ENCODE measurements around the gene USP35. TPM values are rescaled to one million over a fixed set of nuclear protein-coding genes. Genes with fewer than 3 reads are reported as not detected.

Gene USP35
- total and polyA plus RNA-seq, 7 donors = 1.2 to 23.3 (median 6.7) TPM

DNA sequence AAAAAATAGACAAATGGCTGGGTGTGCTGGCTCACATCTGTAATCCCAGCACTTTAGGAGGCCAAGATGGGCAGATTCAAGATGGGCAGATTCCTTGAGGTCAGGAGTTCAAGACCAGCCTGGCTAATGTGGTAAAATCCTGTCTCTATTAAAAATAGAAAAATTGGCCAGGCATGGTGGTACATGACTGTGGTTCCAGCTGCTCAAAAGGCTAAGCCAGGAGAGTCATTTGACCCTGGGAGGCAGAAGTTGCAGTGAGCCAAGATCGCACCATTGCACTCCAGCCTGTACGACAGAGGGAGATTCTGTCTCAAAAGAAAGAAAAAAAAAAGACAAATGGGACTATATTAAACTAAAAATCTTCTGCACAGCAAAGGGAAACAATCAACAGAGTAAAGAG is 55.4 kb downstream of the USP35 start:
- peaks cover 0 to 10% (median 0%) of the 10 kb centered on the region in 4 donors for H3K36me3 ChIP-seq
- intact Hi-C loops (cut with DNase I) = no loop called here
- H3K4me1 ChIP-seq = no peaks in the 10 kb centered on the region
- H3K4me3 ChIP-seq = no peak overlapping the region
- no peaks in the 10 kb centered on the region for H3K9me3 ChIP-seq
- 87 to 93% methylated on average over 2 of the region's 2 CpGs for WGBS, 2 donors
- H3K27ac ChIP-seq = no peak overlapping the region
- H3K27me3 ChIP-seq = no peaks in the 10 kb centered on the region
- DNase-seq = no peak
- TF ChIP-seq, protein P1, sequence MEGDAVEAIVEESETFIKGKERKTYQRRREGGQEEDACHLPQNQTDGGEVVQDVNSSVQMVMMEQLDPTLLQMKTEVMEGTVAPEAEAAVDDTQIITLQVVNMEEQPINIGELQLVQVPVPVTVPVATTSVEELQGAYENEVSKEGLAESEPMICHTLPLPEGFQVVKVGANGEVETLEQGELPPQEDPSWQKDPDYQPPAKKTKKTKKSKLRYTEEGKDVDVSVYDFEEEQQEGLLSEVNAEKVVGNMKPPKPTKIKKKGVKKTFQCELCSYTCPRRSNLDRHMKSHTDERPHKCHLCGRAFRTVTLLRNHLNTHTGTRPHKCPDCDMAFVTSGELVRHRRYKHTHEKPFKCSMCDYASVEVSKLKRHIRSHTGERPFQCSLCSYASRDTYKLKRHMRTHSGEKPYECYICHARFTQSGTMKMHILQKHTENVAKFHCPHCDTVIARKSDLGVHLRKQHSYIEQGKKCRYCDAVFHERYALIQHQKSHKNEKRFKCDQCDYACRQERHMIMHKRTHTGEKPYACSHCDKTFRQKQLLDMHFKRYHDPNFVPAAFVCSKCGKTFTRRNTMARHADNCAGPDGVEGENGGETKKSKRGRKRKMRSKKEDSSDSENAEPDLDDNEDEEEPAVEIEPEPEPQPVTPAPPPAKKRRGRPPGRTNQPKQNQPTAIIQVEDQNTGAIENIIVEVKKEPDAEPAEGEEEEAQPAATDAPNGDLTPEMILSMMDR (IDR thresholded peaks at IDR 0.05) = no peak
- no peak for TF ChIP-seq EP300 (IDR thresholded peaks at IDR 0.05)
- no peak for TF ChIP-seq POLR2AphosphoS5 (IDR thresholded peaks at IDR 0.05)
- TF ChIP-seq POLR2A (IDR thresholded peaks at IDR 0.05) = no peak

DNA sequence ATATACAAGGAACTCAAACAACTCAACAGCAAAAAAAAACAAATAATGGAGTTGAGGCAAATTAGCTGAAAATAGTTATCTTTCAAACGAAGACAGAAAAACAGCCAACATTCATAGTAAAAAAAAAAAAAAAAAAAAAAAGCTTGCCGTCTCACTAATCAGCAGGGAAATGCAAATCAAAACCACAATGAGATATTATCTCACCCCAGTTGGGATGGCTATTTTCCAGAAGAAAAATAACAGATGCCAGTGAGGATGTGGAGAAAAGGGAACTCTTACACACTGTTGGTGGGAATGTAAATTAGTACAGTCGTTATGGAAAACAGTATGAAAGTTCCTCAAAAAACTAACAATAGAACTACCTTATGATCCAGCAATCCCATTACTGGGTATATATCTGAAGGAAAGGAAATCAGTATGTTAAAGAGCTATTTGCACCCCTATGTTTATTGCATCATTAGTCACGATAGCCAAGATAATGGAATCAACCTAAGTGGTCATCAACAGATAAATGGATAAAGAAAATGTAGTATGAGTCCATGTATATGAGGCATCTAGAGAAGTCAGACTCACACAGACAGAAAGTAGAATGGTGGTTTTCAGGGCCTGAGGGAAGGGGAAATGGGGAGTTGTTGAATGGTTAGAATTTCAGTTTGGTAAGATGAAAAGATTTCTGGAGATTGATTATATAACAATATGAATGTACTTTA is 56.0 kb downstream of the USP35 start:
- H3K9me3 ChIP-seq = no peaks in the 10 kb centered on the region
- TF ChIP-seq POLR2A (IDR thresholded peaks at IDR 0.05) (no peak), POLR2AphosphoS5 (IDR thresholded peaks at IDR 0.05) (no peak), EP300 (IDR thresholded peaks at IDR 0.05) (no peak)
- TF ChIP-seq, protein P1 (IDR thresholded peaks at IDR 0.05) = no peak
- H3K4me1 ChIP-seq = no peaks in the 10 kb centered on the region
- no peak for DNase-seq
- peaks cover 0 to 16% (median 0%) of the 10 kb centered on the region in 4 donors for H3K36me3 ChIP-seq
- WGBS, 2 donors = 54 to 81% methylated on average over 4 of the region's 4 CpGs
- intact Hi-C loops (cut with DNase I) = no loop called here
- no peaks in the 10 kb centered on the region for H3K27me3 ChIP-seq
- no peak overlapping the region for H3K27ac ChIP-seq
- H3K4me3 ChIP-seq = no peak overlapping the region

DNA sequence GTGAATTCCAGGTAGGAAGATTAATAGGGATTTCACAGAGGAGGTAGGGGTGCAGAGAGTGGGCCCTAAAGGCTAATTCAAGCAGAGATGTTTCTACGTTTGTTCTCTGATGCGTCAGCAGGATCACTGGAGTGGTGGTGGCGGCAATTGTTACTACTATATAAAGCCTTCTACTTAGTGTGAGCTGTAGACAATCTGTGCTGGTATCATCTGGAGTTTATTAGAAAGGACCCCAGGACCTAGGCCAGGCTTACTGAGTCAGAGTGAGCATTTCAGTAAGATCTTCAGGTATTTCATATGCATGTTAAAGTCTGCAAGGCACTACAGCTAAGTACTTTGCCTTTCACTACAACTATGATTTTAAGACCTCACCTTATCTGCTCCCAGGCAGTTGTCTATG is 59.5 kb downstream of the USP35 start:
- H3K4me1 ChIP-seq = peaks cover 0 to 15% (median 12%) of the 10 kb centered on the region in 4 donors
- no peak overlapping the region for H3K4me3 ChIP-seq
- no peak overlapping the region for H3K27ac ChIP-seq
- H3K9me3 ChIP-seq = no peaks in the 10 kb centered on the region
- peaks cover 0 to 18% (median 0%) of the 10 kb centered on the region in 4 donors for H3K36me3 ChIP-seq
- TF ChIP-seq EP300 (IDR thresholded peaks at IDR 0.05) (no peak), POLR2A (IDR thresholded peaks at IDR 0.05) (no peak), POLR2AphosphoS5 (IDR thresholded peaks at IDR 0.05) (no peak)
- TF ChIP-seq, protein P1 (IDR thresholded peaks at IDR 0.05) = no peak
- DNase-seq = no peak
- intact Hi-C loops (cut with DNase I) = no loop called here
- no peaks in the 10 kb centered on the region for H3K27me3 ChIP-seq
- 95% methylated on average over 3 of the region's 3 CpGs for WGBS, 2 donors

DNA sequence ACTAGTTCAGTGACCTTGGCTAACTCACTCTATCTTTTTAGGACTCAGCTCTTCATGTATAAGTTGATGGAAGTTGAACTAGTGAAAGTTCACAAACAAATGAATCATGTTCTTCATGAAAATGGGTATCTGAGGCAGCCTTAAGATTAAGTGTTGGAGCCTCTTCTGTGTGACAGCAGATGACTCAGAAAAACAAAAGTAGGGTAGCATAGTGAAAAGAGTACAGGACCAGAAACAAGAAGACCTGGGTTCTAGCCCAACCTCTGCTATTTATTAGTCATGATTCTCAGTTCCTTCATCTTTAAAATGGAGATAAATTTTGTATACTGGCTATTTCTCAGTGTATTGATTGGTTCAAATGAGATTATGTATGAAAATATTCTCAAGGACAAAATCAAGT is 60.2 kb downstream of the USP35 start:
- Histone ChIP-seq H3K27ac (no peak overlapping the region), H3K9me3 (no peaks in the 10 kb centered on the region), H3K4me1 (peaks cover 0 to 15% (median 12%) of the 10 kb centered on the region in 4 donors), H3K27me3 (no peaks in the 10 kb centered on the region), H3K36me3 (peaks cover 0 to 18% (median 0%) of the 10 kb centered on the region in 4 donors), H3K4me3 (no peak overlapping the region)
- TF ChIP-seq EP300 (IDR thresholded peaks at IDR 0.05) = no peak
- TF ChIP-seq POLR2A (IDR thresholded peaks at IDR 0.05) = no peak
- no peak for TF ChIP-seq POLR2AphosphoS5 (IDR thresholded peaks at IDR 0.05)
- TF ChIP-seq, protein P1 (IDR thresholded peaks at IDR 0.05) = no peak
- intact Hi-C loops (cut with DNase I) = no loop called here
- DNase-seq = no peak

All from sigmoid colon (tissue), 7 donors.